K562 (cell line): ENCODE measurements around the gene MTMR3.

ENCODE experiments used
- BRF2 ChIP-seq: IDR thresholded peaks from 3 replicates; pipeline ENCODE4 v1.6.1; 2011; ENCODE audit warnings: borderline replicate concordance, mild to moderate bottlenecking; ENCODE audit not compliant: insufficient read length, insufficient read depth
- MNT ChIP-seq, 2 experiments: fragments of 450-650 bp; conservative IDR thresholded peaks; 2 replicates each; pipeline ENCODE4 v1.6.1; 2017; ENCODE audit warnings: mild to moderate bottlenecking in 2 of 2, moderate library complexity in 2 of 2
- POLR2A ChIP-seq: fragments of 450-650 bp; conservative IDR thresholded peaks from 2 replicates; pipeline ENCODE4 v1.6.1; 2016
- POLR2AphosphoS5 ChIP-seq: IDR thresholded peaks from 2 replicates; pipeline ENCODE4 v1.6.1; 2011; ENCODE audit warnings: mild to moderate bottlenecking, low read depth, low read length, moderate library complexity; ENCODE audit not compliant: control insufficient read depth, insufficient read depth
- PRMT5 ChIP-seq: sonication (generic); formaldehyde crosslinking; IDR thresholded peaks from 2 replicates; pipeline ENCODE4 v1.5.0; 2020; ENCODE audit warnings: missing genetic modification reagents
- SP1 ChIP-seq: sonication (generic); formaldehyde crosslinking; IDR thresholded peaks from 2 replicates; pipeline ENCODE4 v1.8.1; 2022; ENCODE audit warnings: mild to moderate bottlenecking, missing genetic modification reagents
- ZNF134 ChIP-seq: fragments of 250-450 bp; sonication (Bioruptor Pico); conservative IDR thresholded peaks from 2 replicates; pipeline ENCODE4 v1.4.0; 2020

GRCh38 chr22:30000566-30000965, 117.6 kb downstream of the MTMR3 start:
- no peak for TF ChIP-seq POLR2A
- no peak for TF ChIP-seq PRMT5
- no peak for TF ChIP-seq BRF2
- TF ChIP-seq POLR2AphosphoS5 = no peak
- no peak for TF ChIP-seq SP1
- TF ChIP-seq MNT (conservative IDR thresholded peaks at IDR 0.05) = no peak
- TF ChIP-seq ZNF134 = no peak
